ENCODE measurements around the gene TICAM2.

The TICAM2 gene

DNA sequence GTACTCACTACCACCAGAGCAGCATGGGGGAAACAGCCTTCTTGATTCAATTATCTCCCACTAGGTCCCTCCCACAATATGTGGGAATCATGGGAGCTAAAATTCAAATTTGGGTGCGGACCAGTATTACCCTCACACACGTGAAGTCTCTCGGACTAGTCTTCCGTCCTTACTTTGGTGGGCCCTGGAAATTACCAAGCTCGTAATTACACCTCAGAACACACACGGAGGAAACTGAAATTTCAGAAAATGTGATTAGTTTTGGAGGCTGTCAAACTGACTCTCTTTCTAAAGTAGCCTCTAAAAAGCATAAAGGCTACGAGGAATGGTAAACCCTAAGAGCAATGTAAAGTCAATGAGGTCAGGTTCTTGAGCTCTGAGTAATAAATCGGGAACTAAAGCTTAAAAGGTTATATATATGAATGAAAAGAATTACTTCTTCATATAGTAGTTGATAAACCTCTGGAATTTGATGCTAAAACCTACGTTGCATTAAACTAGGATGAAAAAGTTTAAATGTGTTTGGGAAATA is 56.9 kb downstream of the TICAM2 start (continued):
- TF ChIP-seq ZNF211 (tag by site-specific recombination; IDR thresholded peaks at IDR 0.05; ENCODE audit: low read depth) (0 out of 2 replicates have a peak, but pooled peaks have one; percentile 42), ZNF157 (tag by site-specific recombination; IDR thresholded peaks at IDR 0.05) (peak; percentile 24; the same call in 1 of the 2 replicates), OSR2 (tag by site-specific recombination; IDR thresholded peaks at IDR 0.05) (no peak)
- TF ChIP-seq, protein P1, sequence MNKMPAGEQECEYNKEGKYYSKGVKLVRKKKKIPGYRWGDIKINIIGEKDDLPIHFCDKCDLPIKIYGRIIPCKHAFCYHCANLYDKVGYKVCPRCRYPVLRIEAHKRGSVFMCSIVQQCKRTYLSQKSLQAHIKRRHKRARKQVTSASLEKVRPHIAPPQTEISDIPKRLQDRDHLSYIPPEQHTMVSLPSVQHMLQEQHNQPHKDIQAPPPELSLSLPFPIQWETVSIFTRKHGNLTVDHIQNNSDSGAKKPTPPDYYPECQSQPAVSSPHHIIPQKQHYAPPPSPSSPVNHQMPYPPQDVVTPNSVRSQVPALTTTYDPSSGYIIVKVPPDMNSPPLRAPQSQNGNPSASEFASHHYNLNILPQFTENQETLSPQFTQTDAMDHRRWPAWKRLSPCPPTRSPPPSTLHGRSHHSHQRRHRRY (tag by site-specific recombination; IDR thresholded peaks at IDR 0.05) = no peak

DNA sequence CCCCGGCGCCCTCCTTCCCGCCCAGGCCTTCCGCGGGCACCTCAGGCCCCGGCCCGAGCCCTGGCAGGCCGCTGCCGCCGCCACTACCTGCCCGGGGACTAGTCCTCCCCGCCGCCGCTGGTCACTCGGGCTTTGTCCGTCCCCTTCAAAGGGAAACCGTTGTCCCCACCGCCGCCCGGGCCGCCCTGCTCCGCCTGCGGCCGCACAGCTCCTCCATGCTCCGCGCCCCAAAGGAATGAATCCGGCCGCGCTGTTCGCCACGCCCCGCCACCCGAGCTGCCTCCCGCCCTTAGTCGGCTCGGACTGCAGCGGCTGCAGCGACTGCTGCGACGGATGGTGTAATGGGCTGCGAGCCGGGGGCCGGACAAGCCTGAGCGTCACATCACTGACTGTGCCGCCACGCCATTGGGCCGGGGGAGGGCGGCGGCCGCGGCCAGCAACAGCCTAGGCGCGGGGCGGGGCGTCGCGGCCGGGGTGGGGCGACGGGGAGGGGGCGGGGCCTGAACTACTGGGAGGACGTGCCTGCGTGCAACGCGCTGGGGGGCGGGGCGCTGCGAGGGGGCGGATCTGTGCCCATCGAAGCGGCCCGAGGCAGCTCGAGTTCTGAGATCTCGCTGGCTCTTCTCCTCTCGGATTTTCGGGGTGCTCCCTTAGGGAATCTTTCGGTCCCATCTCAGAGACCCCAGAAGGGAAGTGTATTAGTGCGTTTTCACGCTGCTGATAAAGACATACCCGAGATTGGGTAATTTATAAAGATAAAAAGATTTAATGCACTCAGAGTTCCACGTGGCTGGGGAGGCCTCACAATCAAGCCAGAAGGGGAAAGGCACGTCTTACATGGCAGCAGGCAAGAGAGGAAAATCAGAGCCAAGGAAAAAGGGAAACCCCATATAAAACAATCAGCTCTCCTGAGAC is 57.6 kb downstream of the TICAM2 start, which contains the start of gene FEM1C:
Gene FEM1C (minus strand): TSS at position 340 of the 915 bp plus-strand sequence. CDS start 1,282 bp downstream, outside the sequence.
- POLR2A ChIA-PET = interaction anchor here (0.5 to 2.1 kb wide), 16 partner anchors 10 to 525 kb away, joined by 3 to 13 read pairs (median 6); partner anchors contain the start of genes CCDC112 and TICAM2
- Histone ChIP-seq H3K4me3 (ENCODE audit: low read depth, low read length) (peak within 1 kb of the TSS; percentile 87), H3K36me3 (ENCODE audit: control insufficient read depth in 2 of 2, insufficient read depth in 1 of 2, low read length in 2 of 2) (peaks cover 4 to 28% of the 10 kb centered on the region in 2 experiments; a peak in 1 of 3 replicates), H3K4me1 (ENCODE audit: control insufficient read depth, insufficient read depth, low read length) (no peaks in the 10 kb centered on the region; the same call in 1 of the 2 replicates), H3K9me3 (ENCODE audit: control insufficient read depth, insufficient read depth, low read depth, low read length) (no peaks in the 10 kb centered on the region), H3K27ac (ENCODE audit: extremely low read depth, low read depth, low read length) (peak within 1 kb of the TSS; percentile 95)
- CTCF ChIA-PET = interaction anchor here (0.6 to 2.4 kb wide), 5 partner anchors 11 to 296 kb away, joined by 3 to 11 read pairs (median 3); no protein-coding TSS in a partner anchor
- TF ChIP-seq REPIN1 (tag by site-specific recombination; IDR thresholded peaks at IDR 0.05; ENCODE audit: low read depth) = peak; percentile 48; the same call in 1 of the 2 replicates
- TF ChIP-seq ZNF175 (tag by site-specific recombination; IDR thresholded peaks at IDR 0.05) = no peak
- no peak for TF ChIP-seq ZNF571 (tag by site-specific recombination; IDR thresholded peaks at IDR 0.05)
- no peak for TF ChIP-seq ZSCAN23 (tag by site-specific recombination; IDR thresholded peaks at IDR 0.05)
- peak; percentile 64; the same call in 1 of the 2 replicates for TF ChIP-seq ZNF785 (tag by site-specific recombination; IDR thresholded peaks at IDR 0.05)
- TF ChIP-seq, protein P2, sequence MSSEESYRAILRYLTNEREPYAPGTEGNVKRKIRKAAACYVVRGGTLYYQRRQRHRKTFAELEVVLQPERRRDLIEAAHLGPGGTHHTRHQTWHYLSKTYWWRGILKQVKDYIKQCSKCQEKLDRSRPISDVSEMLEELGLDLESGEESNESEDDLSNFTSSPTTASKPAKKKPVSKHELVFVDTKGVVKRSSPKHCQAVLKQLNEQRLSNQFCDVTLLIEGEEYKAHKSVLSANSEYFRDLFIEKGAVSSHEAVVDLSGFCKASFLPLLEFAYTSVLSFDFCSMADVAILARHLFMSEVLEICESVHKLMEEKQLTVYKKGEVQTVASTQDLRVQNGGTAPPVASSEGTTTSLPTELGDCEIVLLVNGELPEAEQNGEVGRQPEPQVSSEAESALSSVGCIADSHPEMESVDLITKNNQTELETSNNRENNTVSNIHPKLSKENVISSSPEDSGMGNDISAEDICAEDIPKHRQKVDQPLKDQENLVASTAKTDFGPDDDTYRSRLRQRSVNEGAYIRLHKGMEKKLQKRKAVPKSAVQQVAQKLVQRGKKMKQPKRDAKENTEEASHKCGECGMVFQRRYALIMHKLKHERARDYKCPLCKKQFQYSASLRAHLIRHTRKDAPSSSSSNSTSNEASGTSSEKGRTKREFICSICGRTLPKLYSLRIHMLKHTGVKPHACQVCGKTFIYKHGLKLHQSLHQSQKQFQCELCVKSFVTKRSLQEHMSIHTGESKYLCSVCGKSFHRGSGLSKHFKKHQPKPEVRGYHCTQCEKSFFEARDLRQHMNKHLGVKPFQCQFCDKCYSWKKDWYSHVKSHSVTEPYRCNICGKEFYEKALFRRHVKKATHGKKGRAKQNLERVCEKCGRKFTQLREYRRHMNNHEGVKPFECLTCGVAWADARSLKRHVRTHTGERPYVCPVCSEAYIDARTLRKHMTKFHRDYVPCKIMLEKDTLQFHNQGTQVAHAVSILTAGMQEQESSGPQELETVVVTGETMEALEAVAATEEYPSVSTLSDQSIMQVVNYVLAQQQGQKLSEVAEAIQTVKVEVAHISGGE (tag by site-specific recombination; conservative IDR thresholded peaks at IDR 0.05; ENCODE audit: low read depth) = peak; percentile 49
- no peak for TF ChIP-seq ZNF596 (tag by site-specific recombination; IDR thresholded peaks at IDR 0.05)
- TF ChIP-seq BCL11A (tag by site-specific recombination; IDR thresholded peaks at IDR 0.05; ENCODE audit: low read depth) = 0 out of 2 replicates have a peak, but pooled peaks have one; percentile 20
- TF ChIP-seq, protein P3, sequence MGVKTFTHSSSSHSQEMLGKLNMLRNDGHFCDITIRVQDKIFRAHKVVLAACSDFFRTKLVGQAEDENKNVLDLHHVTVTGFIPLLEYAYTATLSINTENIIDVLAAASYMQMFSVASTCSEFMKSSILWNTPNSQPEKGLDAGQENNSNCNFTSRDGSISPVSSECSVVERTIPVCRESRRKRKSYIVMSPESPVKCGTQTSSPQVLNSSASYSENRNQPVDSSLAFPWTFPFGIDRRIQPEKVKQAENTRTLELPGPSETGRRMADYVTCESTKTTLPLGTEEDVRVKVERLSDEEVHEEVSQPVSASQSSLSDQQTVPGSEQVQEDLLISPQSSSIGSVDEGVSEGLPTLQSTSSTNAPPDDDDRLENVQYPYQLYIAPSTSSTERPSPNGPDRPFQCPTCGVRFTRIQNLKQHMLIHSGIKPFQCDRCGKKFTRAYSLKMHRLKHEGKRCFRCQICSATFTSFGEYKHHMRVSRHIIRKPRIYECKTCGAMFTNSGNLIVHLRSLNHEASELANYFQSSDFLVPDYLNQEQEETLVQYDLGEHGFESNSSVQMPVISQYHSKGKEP (tag by site-specific recombination; IDR thresholded peaks at IDR 0.05) = peak; percentile 100
- TF ChIP-seq ZNF16 (tag by site-specific recombination; IDR thresholded peaks at IDR 0.05; ENCODE audit: low read depth) = no peak
- TF ChIP-seq GLIS1 (tag by site-specific recombination; IDR thresholded peaks at IDR 0.05) = peak; percentile 5
- peak; percentile 74 for TF ChIP-seq YY1 (tag by site-specific recombination; IDR thresholded peaks at IDR 0.05)
- TF ChIP-seq MEIS1 (CRISPR knock-in tag; IDR thresholded peaks at IDR 0.05; ENCODE audit: borderline replicate concordance) = no peak
- peak; percentile 7; the same call in 1 of the 2 replicates for TF ChIP-seq ZFHX2 (tag by site-specific recombination; conservative IDR thresholded peaks at IDR 0.05)
- TF ChIP-seq SP3 (tag by site-specific recombination; IDR thresholded peaks at IDR 0.05) = peak; percentile 53
- TF ChIP-seq SP7 (tag by site-specific recombination; IDR thresholded peaks at IDR 0.05) = peak; percentile 55
- TF ChIP-seq, protein P4, sequence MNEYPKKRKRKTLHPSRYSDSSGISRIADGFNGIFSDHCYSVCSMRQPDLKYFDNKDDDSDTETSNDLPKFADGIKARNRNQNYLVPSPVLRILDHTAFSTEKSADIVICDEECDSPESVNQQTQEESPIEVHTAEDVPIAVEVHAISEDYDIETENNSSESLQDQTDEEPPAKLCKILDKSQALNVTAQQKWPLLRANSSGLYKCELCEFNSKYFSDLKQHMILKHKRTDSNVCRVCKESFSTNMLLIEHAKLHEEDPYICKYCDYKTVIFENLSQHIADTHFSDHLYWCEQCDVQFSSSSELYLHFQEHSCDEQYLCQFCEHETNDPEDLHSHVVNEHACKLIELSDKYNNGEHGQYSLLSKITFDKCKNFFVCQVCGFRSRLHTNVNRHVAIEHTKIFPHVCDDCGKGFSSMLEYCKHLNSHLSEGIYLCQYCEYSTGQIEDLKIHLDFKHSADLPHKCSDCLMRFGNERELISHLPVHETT (tag by site-specific recombination; IDR thresholded peaks at IDR 0.05) = peak; percentile 39; the same call in 1 of the 2 replicates
- no peak for TF ChIP-seq ZNF202 (tag by site-specific recombination; IDR thresholded peaks at IDR 0.05; ENCODE audit: borderline replicate concordance)
- no peak for TF ChIP-seq ZNF426 (tag by site-specific recombination; IDR thresholded peaks at IDR 0.05)
- TF ChIP-seq, protein P5, sequence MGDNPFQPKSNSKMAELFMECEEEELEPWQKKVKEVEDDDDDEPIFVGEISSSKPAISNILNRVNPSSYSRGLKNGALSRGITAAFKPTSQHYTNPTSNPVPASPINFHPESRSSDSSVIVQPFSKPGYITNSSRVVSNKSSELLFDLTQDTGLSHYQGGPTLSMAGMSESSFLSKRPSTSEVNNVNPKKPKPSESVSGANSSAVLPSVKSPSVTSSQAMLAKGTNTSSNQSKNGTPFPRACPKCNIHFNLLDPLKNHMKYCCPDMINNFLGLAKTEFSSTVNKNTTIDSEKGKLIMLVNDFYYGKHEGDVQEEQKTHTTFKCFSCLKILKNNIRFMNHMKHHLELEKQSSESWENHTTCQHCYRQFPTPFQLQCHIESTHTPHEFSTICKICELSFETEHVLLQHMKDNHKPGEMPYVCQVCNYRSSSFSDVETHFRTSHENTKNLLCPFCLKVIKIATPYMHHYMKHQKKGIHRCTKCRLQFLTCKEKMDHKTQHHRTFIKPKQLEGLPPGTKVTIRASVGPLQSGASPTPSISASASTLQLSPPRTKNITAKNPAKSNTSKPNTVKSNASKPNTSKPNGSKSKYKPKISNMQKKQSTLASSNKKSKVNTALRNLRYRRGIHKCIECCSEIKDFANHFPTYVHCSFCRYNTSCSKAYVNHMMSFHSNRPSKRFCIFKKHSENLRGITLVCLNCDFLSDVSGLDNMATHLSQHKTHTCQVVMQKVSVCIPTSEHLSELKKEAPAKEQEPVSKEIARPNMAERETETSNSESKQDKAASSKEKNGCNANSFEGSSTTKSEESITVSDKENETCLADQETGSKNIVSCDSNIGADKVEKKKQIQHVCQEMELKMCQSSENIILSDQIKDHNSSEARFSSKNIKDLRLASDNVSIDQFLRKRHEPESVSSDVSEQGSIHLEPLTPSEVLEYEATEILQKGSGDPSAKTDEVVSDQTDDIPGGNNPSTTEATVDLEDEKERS (tag by site-specific recombination; IDR thresholded peaks at IDR 0.05) = peak; percentile 97

All from HEK293 (cell line).